Activated CD8-positive, alpha-beta memory T cell treated with anti-CD3 and anti-CD28 coated beads for 36 hours (primary cell): ENCODE data around the gene CCL22. TPM values are rescaled to one million over a fixed set of nuclear protein-coding genes. Genes with fewer than 3 reads are reported as not detected.
"Not testable (repeated sequence)": the region's sequence is repeated elsewhere in the genome, so short reads cannot be mapped to it uniquely, and the experiment has no call there.

ENCODE experiments used
- CTCF ChIA-PET: fragments of 350-600 bp; sonication (Branson Sonifier 250); formaldehyde crosslinking; loops from one replicate; lab custom pipeline; 2021; ENCODE audit warnings: antibody characterized with exemption; lab: Charles Lee
- POLR2A ChIA-PET: fragments of 350-600 bp; sonication (Branson Sonifier 250); formaldehyde crosslinking; loops from one replicate; lab custom pipeline; 2021; ENCODE audit warnings: antibody characterized with exemption; lab: Charles Lee
- total RNA-seq, 2 experiments: library from RNA; stranded (reverse); gene quantifications; one replicate each; pipeline ENCODE4 v1.2.3, GENCODE V29; 2021

Gene CCL22
- total RNA-seq, 2 experiments from 2014 or later = 45.5 to 46.8 TPM

DNA sequence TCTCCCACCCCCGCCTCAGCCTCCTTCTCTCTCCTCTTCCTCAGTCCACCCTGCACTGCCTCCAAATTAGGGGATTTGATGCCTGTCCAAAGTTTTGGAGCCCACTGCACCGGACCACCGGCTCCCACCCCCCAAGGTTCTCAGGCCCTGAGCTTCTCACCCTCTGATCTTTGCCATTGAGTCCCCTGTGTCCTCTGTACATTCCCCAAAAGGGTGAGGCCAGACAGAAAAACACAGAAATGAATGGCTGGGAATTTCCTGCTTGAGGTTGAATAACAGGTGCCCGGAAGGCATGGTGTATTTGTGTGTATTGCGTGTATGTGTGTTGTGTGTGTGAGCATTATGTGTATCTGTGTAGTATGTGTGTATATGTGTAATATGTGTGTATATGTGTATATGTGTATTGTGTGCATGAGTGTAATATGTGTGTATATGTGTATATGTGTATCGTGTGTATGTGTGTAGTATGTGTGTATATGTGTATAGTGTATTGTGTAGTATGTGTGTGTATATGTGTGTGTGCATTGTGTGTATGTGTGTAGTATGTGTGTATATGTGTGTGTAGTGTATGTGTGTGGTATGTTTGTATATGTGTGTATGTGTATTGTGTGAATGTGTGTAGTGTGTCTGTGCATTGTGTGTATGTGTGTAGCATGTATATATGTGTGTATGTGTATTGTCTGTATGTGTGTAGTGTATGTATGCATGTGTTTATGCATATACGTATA lies 29.9 kb downstream of the CCL22 start:
- CTCF ChIA-PET = no interaction called here

DNA sequence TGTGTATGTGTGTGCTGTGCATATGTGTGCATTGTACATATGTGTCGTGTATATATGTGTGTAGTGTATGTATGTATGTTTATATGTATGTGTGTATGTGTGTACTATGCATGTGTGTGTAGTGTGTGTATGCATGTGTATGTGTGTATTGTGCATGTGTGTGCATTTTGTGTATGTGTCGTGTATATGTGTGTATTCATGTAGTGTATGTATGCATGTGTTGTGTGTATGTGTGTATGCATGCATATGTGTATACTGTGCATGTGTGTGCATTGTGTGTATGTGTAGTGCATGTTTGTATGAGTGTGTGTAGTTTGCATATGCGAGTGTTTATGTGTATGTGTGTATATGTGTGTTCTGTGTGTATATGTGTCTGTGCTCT lies 30.5 kb downstream of the CCL22 start:
- ChIA-PET POLR2A (no interaction called here), CTCF (no interaction called here)

More for the DNA sequence above, 29.9 kb downstream of the CCL22 start:
- POLR2A ChIA-PET = no interaction called here

DNA sequence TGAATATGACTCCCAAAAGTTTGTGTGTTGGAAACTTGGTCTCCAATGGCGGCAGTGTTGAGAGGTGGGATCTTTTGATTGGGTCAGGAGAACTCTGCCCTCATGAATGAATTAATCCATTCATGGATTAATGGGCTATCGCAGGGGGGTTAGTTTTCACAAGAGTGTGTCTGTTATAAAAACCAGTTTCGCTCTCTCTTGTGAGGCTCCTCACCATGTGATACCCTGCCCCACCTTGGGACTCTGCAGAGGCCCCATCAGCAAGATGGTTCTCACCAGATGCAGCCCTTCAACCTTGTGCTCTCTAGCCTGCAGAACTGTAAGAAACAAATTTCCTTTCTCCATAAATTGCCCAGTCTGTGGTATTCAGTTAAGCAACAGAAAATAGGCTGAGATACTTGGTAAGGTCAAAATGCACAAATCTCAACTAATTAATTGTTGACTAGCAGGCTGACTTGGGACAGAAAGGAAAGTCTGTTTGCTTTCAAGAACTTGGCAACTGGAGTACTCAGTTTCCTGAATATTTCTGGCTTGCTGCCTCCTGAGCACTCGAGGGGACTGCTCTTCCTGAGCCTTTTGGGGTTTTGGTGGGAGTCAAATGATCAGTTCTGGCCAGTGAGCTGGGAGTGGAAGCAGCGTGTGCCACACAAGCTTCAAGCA lies 32.2 kb downstream of the CCL22 start:
- ChIA-PET CTCF (interaction anchor here (0.6 kb wide), 1 partner anchor 78 kb away, joined by 4 read pairs; no protein-coding TSS in a partner anchor), POLR2A (no interaction called here)

DNA sequence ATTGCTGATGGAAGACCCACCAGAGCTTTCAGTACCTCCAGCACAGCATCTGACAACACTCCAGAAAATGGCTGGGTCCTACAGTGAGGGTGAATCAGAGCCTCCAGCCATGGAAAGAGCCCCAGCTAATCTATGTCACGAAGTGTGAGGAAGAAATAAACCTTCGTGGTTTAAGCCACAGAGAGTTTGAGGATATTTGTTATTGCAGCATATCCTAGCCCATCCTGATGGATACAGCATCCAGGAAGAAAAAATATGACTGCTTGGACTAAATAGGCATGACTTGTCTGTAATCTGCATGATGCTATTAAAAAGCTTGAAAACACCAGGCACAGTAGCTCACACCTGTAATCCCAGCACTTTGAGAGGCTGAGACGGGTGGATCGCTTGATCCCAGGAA lies 32.7 kb downstream of the CCL22 start:
- POLR2A ChIA-PET = no interaction called here
- CTCF ChIA-PET = interaction anchor here (0.7 kb wide), 1 partner anchor 58 kb away, joined by 3 read pairs; no protein-coding TSS in a partner anchor

- POLR2A ChIA-PET = interaction anchor here (0.6 kb wide), 1 partner anchor 31 kb away, joined by 4 read pairs; no protein-coding TSS in a partner anchor
- CTCF ChIA-PET = interaction anchor here (0.7 kb wide), 2 partner anchors 13 to 58 kb away, joined by 3 to 4 read pairs; no protein-coding TSS in a partner anchor
Observed at GRCh38 chr16:57391708-57392107, 33.1 kb downstream of the CCL22 start.

GRCh38 chr16:57392694-57393093 lies 34.1 kb downstream of the CCL22 start:
- CTCF ChIA-PET = no interaction called here
- POLR2A ChIA-PET = no interaction called here

- ChIA-PET CTCF (no interaction called here), POLR2A (no interaction called here)
Observed at GRCh38 chr16:57394444-57394843, 35.9 kb downstream of the CCL22 start.

DNA sequence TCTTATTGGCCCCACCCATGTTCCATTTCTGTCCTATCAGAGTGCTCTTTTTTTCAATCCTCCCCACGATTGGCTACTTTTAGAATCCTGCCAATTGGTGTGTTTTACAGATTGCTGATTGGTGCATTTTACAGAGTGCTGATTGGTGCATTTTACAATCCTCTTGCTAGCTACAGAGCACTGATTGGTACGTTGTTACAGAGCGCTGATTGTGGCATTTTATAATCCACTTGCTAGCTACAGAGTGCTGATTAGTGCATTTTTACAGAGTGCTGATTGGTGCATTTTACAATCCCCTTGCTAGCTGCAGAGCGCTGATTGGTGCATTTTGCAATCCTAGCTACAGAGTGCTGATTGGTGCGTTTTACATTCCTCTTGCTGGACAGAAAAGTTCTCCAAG lies 36.4 kb downstream of the CCL22 start:
- POLR2A ChIA-PET = no interaction called here
- CTCF ChIA-PET = no interaction called here

GRCh38 chr16:57396786-57397185 lies 38.2 kb downstream of the CCL22 start:
- ChIA-PET CTCF (no interaction called here), POLR2A (no interaction called here)

GRCh38 chr16:57397493-57397892 lies 38.9 kb downstream of the CCL22 start:
- POLR2A ChIA-PET, CTCF ChIA-PET: not testable (repeated sequence)

- ChIA-PET CTCF (interaction anchor here (2.0 kb wide), 1 partner anchor 15 kb away, joined by 7 read pairs; no protein-coding TSS in a partner anchor), POLR2A (no interaction called here)
Observed at GRCh38 chr16:57401943-57402640, 43.5 kb downstream of the CCL22 start.

DNA sequence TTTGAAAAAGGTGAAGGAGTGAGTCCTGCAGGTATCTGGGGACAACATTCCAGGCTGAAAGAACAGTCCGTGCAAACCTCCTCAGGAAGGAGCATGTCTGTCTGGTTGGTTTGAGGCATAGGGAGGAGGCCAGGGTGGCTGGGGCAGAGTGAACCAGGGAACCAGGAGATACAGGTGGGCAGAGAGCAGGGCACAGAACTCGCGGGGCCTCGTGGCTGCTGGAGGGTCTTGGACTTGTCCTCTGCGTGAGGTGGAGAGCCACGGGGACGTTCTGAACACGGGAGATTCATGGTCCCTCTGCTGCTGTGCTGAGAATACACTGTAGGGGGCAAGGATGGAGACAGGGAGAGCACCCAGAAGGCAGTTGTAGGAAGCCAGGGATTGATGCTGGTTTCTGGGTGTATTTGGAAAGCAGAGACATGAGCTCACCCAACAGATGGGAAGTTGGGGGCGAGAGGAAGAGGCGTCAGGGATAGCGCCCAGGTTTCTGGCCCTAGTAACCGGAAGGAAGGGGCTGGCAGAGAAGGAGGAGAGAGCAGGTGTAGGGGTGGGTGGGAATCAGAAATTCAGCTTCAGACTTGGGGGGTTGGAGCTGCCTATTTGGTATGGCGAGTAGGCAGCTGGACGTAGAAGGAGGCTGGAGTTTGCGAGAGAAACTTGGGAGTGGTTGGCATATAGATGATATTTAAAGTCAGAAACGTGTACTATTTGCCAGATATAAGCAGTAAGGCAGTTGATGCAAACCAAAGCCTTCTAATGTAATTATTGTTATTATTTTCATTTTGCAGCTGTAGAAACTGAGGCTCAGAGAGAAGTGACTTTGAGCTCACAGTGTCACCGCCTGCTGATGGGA lies 45.6 kb downstream of the CCL22 start, which contains the start of gene CCL17:
Gene CCL17, plus strand, starts transcription at position 803 of the 853 bp plus-strand sequence. CDS start 9,166 bp downstream, outside the sequence.
- ChIA-PET POLR2A (no interaction called here), CTCF (interaction anchor here (1.1 kb wide), 1 partner anchor 104 kb away, joined by 3 read pairs; no protein-coding TSS in a partner anchor)

- ChIA-PET POLR2A (no interaction called here), CTCF (interaction anchor here (0.6 to 1.8 kb wide), 4 partner anchors 13 to 774 kb away, joined by 3 to 4 read pairs (median 3); no protein-coding TSS in a partner anchor)
Observed at GRCh38 chr16:57405097-57405496, 46.5 kb downstream of the CCL22 start.

- ChIA-PET CTCF (interaction anchor here (1.8 kb wide), 1 partner anchor 12 kb away, joined by 3 read pairs; no protein-coding TSS in a partner anchor), POLR2A (no interaction called here)
Observed at GRCh38 chr16:57406881-57407280, 48.3 kb downstream of the CCL22 start.

DNA sequence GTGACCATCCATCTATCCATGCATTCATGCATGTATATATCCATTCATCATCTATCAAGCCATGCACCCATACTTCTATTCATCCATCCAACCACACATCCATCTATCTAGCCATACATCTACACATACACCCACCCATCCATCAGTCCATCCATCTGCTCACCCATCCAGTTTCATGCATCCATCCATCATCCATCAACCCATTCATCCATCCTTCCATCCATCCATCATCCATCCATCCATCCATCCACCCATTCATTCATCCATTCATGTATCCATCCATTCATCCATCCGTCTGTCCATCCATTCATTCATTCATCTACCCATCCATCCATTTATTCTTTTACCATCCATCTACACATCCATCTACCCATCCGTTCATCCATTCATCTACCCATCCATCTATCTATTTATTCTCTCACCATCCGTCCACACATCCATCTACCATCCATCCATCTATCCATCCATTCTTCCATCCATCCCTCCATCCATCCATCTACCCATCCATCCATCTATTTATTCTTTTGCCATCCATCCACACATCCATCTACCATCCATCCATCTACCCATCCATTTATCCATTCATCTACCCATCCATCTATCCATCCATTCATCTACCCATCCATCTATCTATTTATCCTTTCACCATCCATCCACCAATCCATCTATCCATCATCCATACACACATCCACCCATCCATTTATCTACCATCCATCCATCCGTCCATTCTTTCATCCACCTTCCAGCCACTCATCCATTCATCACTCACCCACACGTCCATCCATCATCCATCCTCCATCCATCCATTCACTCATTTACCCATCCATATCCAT lies 49.2 kb downstream of the CCL22 start:
- POLR2A ChIA-PET = no interaction called here
- CTCF ChIA-PET = no interaction called here

- ChIA-PET CTCF (no interaction called here), POLR2A (no interaction called here)
Observed at GRCh38 chr16:57409065-57409464, 50.5 kb downstream of the CCL22 start.

GRCh38 chr16:57409870-57410587 lies 51.4 kb downstream of the CCL22 start:
- POLR2A ChIA-PET = no interaction called here
- CTCF ChIA-PET = no interaction called here
